OCI-LY3 (cell line): ENCODE results near the gene HOXC11.

Experiments
- H2AFZ ChIP-seq: fragments of 200-600, 300-600 bp; shearing (Covaris generic); 2 replicates; pipeline ENCODE4 v1.6.0; 2014; ENCODE audit warnings: antibody characterized with exemption, low read depth, low read length
- H3K27ac ChIP-seq: fragments of 200-600, 300-600 bp; sonication (generic); 2 replicates; pipeline ENCODE4 v1.5.1; 2014; ENCODE audit warnings: mild to moderate bottlenecking, low read length, moderate library complexity, mixed read lengths
- H3K27me3 ChIP-seq: fragments of 200-600, 300-600 bp; sonication (generic); 2 replicates; pipeline ENCODE4 v1.6.1; 2014; ENCODE audit warnings: low read depth, low read length, mixed read lengths
- H3K36me3 ChIP-seq: fragments of 200-600, 300-600 bp; sonication (generic); replicated peaks from 2 replicates; pipeline ENCODE3; 2014; ENCODE audit warnings: low read depth, low read length, mixed read lengths
- H3K4me1 ChIP-seq: fragments of 300-600, 200-600 bp; sonication (generic); 2 replicates; pipeline ENCODE4 v1.6.1; 2014; ENCODE audit warnings: low read length, mixed read lengths
- H3K4me2 ChIP-seq: fragments of 200-600, 300-600 bp; sonication (generic); 2 replicates; pipeline ENCODE4 v1.6.1; 2014; ENCODE audit warnings: low read length, mixed read lengths
- H3K4me3 ChIP-seq: fragments of 300-600, 200-600 bp; sonication (generic); 2 replicates; pipeline ENCODE4 v1.5.1; 2014; ENCODE audit warnings: antibody characterized with exemption, mild to moderate bottlenecking, low read length, moderate library complexity
- H3K79me2 ChIP-seq: fragments of 300-600, 200-600 bp; shearing (Covaris generic); 2 replicates; pipeline ENCODE4 v1.6.1; 2014; ENCODE audit warnings: mild to moderate bottlenecking, low read length, mixed read lengths
- H3K9ac ChIP-seq: fragments of 300-600, 200-600 bp; shearing (Covaris generic); 2 replicates; pipeline ENCODE4 v1.6.0; 2014; ENCODE audit warnings: mild to moderate bottlenecking, low read length, moderate library complexity
- H3K9me3 ChIP-seq: fragments of 200-600, 300-600 bp; shearing (Covaris generic); 2 replicates; pipeline ENCODE4 v1.6.1; 2014; ENCODE audit warnings: low read length, mixed read lengths; ENCODE audit not compliant: insufficient read depth
- H4K20me1 ChIP-seq: fragments of 200-600, 300-600 bp; sonication (generic); 2 replicates; pipeline ENCODE4 v1.6.1; 2016; ENCODE audit warnings: low read length, mixed read lengths; ENCODE audit not compliant: insufficient read depth
- CTCF ChIP-seq: fragments of 200-600, 300-600 bp; sonication (generic); IDR thresholded peaks from 2 replicates; pipeline ENCODE4 v1.5.1; 2014; ENCODE audit warnings: antibody characterized with exemption, low read length, low read depth
- EZH2phosphoT487 ChIP-seq: fragments of 200-600 bp; shearing (Covaris generic); IDR thresholded peaks from 2 replicates; pipeline ENCODE4 v1.6.1; 2018; ENCODE audit warnings: antibody characterized with exemption, mixed run types, low read depth

Gene HOXC11

GRCh38 chr12:53953831-53954693 is 18.9 kb upstream of the HOXC11 start:
- H3K9ac ChIP-seq: no peak overlapping the region
- H4K20me1 ChIP-seq: no peaks in the 10 kb centered on the region
- H3K27me3 ChIP-seq: peaks cover 13% of the 10 kb centered on the region
- H3K79me2 ChIP-seq: no peaks in the 10 kb centered on the region
- no peak overlapping the region for H3K4me2 ChIP-seq
- H2AFZ ChIP-seq: no peak overlapping the region
- TF ChIP-seq CTCF: no peak
- TF ChIP-seq EZH2phosphoT487: no peak
- H3K9me3 ChIP-seq: no peaks in the 10 kb centered on the region
- H3K4me1 ChIP-seq: peaks cover 20% of the 10 kb centered on the region
- no peak overlapping the region for H3K4me3 ChIP-seq
- H3K27ac ChIP-seq: no peak overlapping the region
- H3K36me3 ChIP-seq: no peaks in the 10 kb centered on the region

GRCh38 chr12:53954694-53955035 is 18.3 kb upstream of the HOXC11 start, which contains the start of gene HOXC12:
Gene HOXC12, plus strand, starts transcription at chr12:53954903. Its CDS starts 27 bp downstream, at chr12:53954930.
- Histone ChIP-seq H4K20me1 (no peaks in the 10 kb centered on the region), H3K36me3 (no peaks in the 10 kb centered on the region), H3K4me2 (no peak within 1 kb of the TSS), H3K9me3 (no peaks in the 10 kb centered on the region), H2AFZ (no peak within 1 kb of the TSS), H3K4me3 (no peak within 1 kb of the TSS), H3K9ac (no peak within 1 kb of the TSS), H3K27ac (no peak within 1 kb of the TSS), H3K27me3 (peaks cover 13% of the 10 kb centered on the region), H3K4me1 (peaks cover 20% of the 10 kb centered on the region), H3K79me2 (no peaks in the 10 kb centered on the region)
- TF ChIP-seq CTCF: no peak
- no peak for TF ChIP-seq EZH2phosphoT487

- peaks cover 13% of the 10 kb centered on the region for H3K27me3 ChIP-seq
- H3K79me2 ChIP-seq: no peaks in the 10 kb centered on the region
- TF ChIP-seq EZH2phosphoT487 (no peak), CTCF (no peak)
- no peaks in the 10 kb centered on the region for H3K36me3 ChIP-seq
- no peak overlapping the region for H2AFZ ChIP-seq
- H4K20me1 ChIP-seq: no peaks in the 10 kb centered on the region
- no peaks in the 10 kb centered on the region for H3K9me3 ChIP-seq
- no peak overlapping the region for H3K27ac ChIP-seq
- no peak overlapping the region for H3K9ac ChIP-seq
- no peak overlapping the region for H3K4me2 ChIP-seq
- no peak overlapping the region for H3K4me3 ChIP-seq
- H3K4me1 ChIP-seq: peaks cover 20% of the 10 kb centered on the region
Measured at GRCh38 chr12:53955036-53955775, 17.7 kb upstream of the HOXC11 start.

GRCh38 chr12:53955776-53956250 is 17.1 kb upstream of the HOXC11 start:
- H3K9ac ChIP-seq: no peak overlapping the region
- no peaks in the 10 kb centered on the region for H3K9me3 ChIP-seq
- no peaks in the 10 kb centered on the region for H4K20me1 ChIP-seq
- peaks cover 13% of the 10 kb centered on the region for H3K27me3 ChIP-seq
- no peak overlapping the region for H3K27ac ChIP-seq
- peaks cover 20% of the 10 kb centered on the region for H3K4me1 ChIP-seq
- H3K4me3 ChIP-seq: no peak overlapping the region
- H3K79me2 ChIP-seq: no peaks in the 10 kb centered on the region
- H3K36me3 ChIP-seq: no peaks in the 10 kb centered on the region
- no peak overlapping the region for H2AFZ ChIP-seq
- H3K4me2 ChIP-seq: 0 out of 2 replicates have a peak overlapping the region, but pooled peaks have one; percentile 79
- TF ChIP-seq CTCF (no peak), EZH2phosphoT487 (no peak)
